C4-2B (cell line): ENCODE results near the gene CACNA1S.

Source experiments
- H3K27ac ChIP-seq: fragments of 450-650 bp; 2 replicates; pipeline ENCODE4 v1.5.1; 2017
- ZFX ChIP-seq: fragments of 450-650 bp; IDR thresholded peaks from 2 replicates; pipeline ENCODE4 v1.6.1; 2017
- TF ChIP-seq, protein P1 (sequence below): fragments of 450-650 bp; conservative IDR thresholded peaks from 2 replicates; pipeline ENCODE4 v1.5.1; 2017; ENCODE audit warnings: mild to moderate bottlenecking

CACNA1S gene

DNA sequence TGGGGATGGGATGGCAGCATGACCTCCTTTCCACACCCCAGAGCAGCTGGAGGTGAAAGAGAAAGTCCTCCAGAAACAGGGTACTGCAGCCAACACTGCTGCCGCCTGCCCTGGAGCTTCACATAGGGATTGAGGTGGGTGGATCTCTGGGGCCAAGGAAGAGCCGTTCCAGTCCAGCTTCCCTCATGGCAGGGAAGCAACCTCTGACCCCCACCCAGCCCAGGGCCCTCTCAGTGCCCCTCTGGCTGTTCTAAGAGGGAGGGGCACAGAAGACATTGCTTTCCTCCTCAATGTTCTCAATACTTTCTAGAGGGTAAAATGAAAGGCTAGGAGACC is 94.4 kb downstream of the CACNA1S start:
- no peak for TF ChIP-seq ZFX
- TF ChIP-seq, protein P1, sequence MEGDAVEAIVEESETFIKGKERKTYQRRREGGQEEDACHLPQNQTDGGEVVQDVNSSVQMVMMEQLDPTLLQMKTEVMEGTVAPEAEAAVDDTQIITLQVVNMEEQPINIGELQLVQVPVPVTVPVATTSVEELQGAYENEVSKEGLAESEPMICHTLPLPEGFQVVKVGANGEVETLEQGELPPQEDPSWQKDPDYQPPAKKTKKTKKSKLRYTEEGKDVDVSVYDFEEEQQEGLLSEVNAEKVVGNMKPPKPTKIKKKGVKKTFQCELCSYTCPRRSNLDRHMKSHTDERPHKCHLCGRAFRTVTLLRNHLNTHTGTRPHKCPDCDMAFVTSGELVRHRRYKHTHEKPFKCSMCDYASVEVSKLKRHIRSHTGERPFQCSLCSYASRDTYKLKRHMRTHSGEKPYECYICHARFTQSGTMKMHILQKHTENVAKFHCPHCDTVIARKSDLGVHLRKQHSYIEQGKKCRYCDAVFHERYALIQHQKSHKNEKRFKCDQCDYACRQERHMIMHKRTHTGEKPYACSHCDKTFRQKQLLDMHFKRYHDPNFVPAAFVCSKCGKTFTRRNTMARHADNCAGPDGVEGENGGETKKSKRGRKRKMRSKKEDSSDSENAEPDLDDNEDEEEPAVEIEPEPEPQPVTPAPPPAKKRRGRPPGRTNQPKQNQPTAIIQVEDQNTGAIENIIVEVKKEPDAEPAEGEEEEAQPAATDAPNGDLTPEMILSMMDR: no peak
- no peak overlapping the region for H3K27ac ChIP-seq

DNA sequence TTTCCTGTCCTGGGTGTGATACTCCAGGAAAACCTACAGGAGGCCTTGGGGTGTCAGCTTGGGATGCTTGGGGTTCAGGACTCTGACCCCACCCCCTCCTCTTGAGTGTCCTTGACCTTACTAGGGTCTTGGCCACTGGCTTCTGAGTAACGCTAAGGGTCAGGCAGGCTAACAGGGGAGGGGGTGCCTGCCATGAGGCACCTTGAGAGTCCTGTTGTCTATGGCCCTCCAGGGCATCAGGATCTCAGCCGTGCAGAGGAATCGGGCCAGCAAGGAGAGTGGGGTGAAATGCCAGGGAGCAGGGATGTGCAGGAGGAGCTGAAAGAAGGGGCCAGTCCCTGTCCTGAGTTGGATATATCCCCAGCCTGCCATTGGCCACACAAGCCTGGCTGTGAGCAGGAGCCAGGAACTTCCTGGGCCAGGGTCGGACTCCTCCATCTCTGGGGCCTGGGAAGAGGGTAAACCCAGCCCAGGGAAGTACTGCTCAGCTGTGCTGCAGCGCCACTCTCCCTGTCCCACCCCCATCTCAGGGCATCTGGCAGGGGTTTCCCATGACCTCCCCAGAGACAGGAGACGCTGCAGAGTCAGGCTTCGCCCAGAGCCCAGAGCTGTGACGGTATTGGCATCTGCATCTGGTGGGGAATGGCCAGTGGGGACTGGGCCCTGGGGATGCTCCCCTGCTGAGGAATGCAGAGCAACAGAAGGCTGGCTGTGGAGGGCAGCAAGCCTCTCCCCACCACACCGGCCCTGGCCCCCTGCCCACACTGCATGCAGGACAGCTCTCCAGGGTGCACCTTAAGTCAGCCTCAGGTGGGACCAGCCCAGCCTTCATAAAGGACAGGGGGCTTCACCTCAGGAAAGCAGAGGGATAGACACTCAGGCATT is 95.0 kb downstream of the CACNA1S start:
- H3K27ac ChIP-seq: no peak overlapping the region

DNA sequence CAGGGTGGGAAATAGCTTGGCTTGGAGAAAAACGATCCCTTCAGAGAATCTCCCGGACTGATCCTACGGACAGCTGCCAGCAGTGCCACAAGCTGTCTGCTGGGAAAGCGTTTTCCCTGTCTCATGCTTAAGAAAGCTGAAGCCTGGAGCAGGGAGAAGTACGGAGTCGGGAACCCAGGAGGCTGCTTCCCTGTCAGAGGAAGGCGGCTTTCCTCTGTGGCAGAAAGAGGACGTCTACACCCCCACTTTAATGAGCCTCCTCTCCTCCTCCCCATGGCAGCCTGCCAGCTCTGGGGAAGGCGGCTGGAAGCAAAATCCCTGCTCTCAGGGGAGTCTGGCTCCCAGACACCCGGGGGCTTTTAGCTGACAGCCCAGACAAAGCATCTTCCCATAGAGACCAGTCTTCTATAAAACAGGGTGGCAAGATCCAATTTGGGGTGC is 96.0 kb downstream of the CACNA1S start:
- no peak overlapping the region for H3K27ac ChIP-seq
- TF ChIP-seq, protein P1: no peak
- TF ChIP-seq ZFX: no peak

More for the DNA sequence above, 95.0 kb downstream of the CACNA1S start:
- TF ChIP-seq ZFX: no peak
- TF ChIP-seq, protein P1: no peak

DNA sequence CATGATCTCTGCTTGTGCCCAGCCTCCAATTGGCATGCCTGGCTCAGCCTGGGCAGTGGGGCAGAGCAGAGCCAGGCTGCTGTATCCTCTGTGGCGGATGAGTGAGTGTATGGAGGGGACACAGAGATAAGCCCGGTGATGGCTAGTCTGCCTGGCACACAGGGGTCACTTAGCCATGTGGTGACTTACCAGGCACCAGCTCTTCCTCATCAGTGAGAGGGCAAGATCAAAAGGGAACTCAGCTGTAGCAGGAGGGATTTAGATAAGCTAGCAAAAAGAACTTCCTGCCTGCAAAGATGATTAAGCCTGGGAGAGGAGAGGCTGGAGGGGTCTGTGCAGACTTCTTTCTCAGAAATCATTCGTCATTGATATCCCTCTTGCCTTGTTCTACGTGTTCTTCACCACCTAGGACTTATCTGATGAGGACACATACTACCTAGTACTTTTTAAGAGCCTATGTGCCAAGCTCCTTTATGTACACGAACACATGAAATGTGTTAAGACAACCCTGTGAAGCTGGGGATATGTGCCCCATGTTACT is 96.6 kb downstream of the CACNA1S start:
- TF ChIP-seq ZFX: no peak
- TF ChIP-seq, protein P1: no peak
- H3K27ac ChIP-seq: no peak overlapping the region

DNA sequence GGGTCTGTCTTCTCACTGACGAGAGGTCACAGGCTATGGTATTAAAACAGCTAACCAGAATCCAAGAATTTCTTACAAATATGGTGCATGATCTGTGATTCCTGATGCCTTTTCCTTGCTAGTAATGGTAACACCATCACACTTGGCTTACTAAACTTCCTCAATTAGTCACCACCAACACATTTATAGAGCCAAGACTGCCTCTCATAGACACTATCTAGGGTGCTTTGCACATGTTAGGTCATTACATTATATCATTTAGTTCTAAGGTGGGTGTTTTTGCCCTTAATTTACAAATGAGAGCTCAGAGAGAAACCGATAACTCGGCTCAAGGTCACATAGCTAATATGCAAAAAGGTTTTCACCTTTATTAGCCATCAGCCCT is 97.4 kb downstream of the CACNA1S start:
- no peak overlapping the region for H3K27ac ChIP-seq

DNA sequence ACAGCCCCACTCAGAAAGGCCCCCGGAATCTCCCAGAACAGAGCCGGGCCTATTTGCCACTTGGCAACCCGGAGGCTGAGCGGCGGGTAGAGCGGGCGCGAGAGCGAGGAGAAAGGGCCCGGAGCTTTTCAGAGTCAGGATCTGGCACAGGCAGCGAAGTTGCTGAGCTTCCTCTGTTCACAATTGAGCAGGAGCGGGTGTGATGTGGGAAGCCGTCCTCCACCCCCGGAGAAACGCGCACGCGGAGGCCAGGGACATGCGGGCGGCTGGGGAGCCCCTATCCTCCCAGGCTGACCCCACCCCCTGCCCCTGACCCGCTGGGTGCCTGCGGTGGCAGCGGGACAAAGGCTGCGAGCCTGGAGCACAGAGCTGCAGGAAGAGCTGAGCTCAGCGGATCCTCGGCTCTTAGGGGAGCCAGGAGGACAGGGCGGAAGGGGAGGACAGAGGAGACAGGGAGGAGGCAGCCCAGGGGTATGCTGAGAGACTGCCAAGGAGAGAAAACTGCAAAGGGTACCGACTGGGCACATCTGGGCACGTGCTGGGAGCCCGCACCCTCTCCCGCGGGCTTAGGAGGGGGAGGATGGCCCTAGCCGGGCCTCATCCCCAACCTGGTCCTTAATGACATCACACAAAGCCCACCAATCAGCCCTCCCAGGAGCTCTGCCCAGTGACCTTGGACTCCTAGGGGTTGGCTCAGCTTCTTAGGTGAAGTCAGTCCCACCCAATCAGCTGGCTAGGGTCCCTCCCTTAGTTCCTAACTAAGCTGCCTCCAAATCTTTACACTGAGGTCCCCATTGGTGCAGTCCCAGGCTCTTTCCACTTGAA is 98.0 kb downstream of the CACNA1S start:
- TF ChIP-seq, protein P1: no peak
- no peak for TF ChIP-seq ZFX
- no peak overlapping the region for H3K27ac ChIP-seq

More for the DNA sequence above, 97.4 kb downstream of the CACNA1S start:
- no peak for TF ChIP-seq ZFX
- TF ChIP-seq, protein P1: no peak

DNA sequence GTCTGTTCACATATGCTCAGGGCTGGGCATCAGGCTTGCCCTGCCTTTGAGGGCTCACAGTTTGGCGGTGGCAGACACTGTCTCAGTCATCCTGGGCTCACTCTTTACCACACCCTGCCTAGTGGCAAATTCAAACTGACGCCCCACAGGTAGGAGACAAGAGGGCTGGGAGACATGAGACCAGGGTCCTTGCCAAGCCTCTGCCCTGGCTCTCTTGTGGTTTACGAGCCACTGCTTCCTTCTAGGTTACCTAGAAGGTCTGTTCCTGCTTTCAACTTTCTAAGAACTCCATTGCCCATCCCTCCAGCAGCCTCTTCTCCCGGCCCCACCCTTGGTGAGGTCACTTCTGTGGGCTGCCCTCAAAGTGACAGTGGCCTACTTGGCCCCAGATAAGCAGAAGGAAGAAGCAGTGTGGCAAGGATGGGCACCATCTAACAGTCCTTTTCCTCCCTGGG is 99.2 kb downstream of the CACNA1S start:
- H3K27ac ChIP-seq: no peak overlapping the region
- TF ChIP-seq, protein P1: no peak
- TF ChIP-seq ZFX: no peak
